MM.1S (cell line): ENCODE data around the gene PIGH.

Experiments
- DNase-seq: peaks from one replicate; pipeline ENCODE4 v3.0.0-alpha.2; 2015
- H2AFZ ChIP-seq: fragments of 300-600 bp; sonication (generic); 2 replicates; pipeline ENCODE4 v1.6.0; 2016; ENCODE audit warnings: antibody characterized with exemption, low read length
- H3F3A ChIP-seq: fragments of 300-600 bp; sonication (generic); 2 replicates; pipeline ENCODE4 v1.6.1; 2016; ENCODE audit warnings: mild to moderate bottlenecking, antibody characterized with exemption, low read length, moderate library complexity, mixed read lengths; ENCODE audit not compliant: insufficient read depth
- H3K27ac ChIP-seq: fragments of 300-600 bp; sonication (generic); 2 replicates; pipeline ENCODE4 v1.5.1; 2016; ENCODE audit warnings: mild to moderate bottlenecking, low read length
- H3K27me3 ChIP-seq: fragments of 300-600 bp; sonication (generic); replicated peaks from 2 replicates; pipeline ENCODE4 v1.6.0; 2016; ENCODE audit warnings: low read length; ENCODE audit not compliant: insufficient read depth
- H3K36me3 ChIP-seq: fragments of 300-600 bp; sonication (generic); replicated peaks from 2 replicates; pipeline ENCODE4 v1.6.1; 2016; ENCODE audit warnings: mild to moderate bottlenecking, low read length, mixed read lengths; ENCODE audit not compliant: insufficient read depth
- H3K4me1 ChIP-seq: fragments of 300-600 bp; sonication (generic); 2 replicates; pipeline ENCODE4 v1.6.1; 2016; ENCODE audit warnings: low read length, mixed read lengths
- H3K4me2 ChIP-seq: fragments of 300-600 bp; sonication (generic); 2 replicates; pipeline ENCODE4 v1.6.0; 2016; ENCODE audit warnings: low read depth, low read length
- H3K4me3 ChIP-seq: fragments of 300-600 bp; sonication (generic); 2 replicates; pipeline ENCODE4 v1.5.1; 2016; ENCODE audit warnings: low read length, mixed read lengths
- H3K79me2 ChIP-seq: fragments of 300-600 bp; sonication (generic); 2 replicates; pipeline ENCODE4 v1.6.1; 2016; ENCODE audit warnings: mixed run types, low read length, mixed read lengths
- H3K9ac ChIP-seq: fragments of 300-600 bp; sonication (generic); 2 replicates; pipeline ENCODE4 v1.6.1; 2016; ENCODE audit warnings: low read length, mixed read lengths
- H3K9me2 ChIP-seq: fragments of 300-600 bp; sonication (generic); replicated peaks from 2 replicates; pipeline ENCODE4 v1.6.1; 2016; ENCODE audit warnings: mild to moderate bottlenecking, low read length, mixed read lengths; ENCODE audit not compliant: insufficient read depth
- H3K9me3 ChIP-seq: fragments of 300-600 bp; sonication (generic); replicated peaks from 2 replicates; pipeline ENCODE4 v1.6.1; 2016; ENCODE audit warnings: mild to moderate bottlenecking, low read length, mixed read lengths; ENCODE audit not compliant: insufficient read depth
- H4K20me1 ChIP-seq: fragments of 300-600 bp; sonication (generic); 2 replicates; pipeline ENCODE4 v1.6.1; 2016; ENCODE audit warnings: mild to moderate bottlenecking, low read length, moderate library complexity, mixed read lengths; ENCODE audit not compliant: insufficient read depth
- CTCF ChIP-seq: fragments of 300-600 bp; sonication (generic); IDR thresholded peaks from 2 replicates; pipeline ENCODE4 v1.5.1; 2016; ENCODE audit warnings: antibody characterized with exemption, low read length, mixed read lengths
- EZH2 ChIP-seq: fragments of 300-600 bp; sonication (generic); optimal IDR thresholded peaks from 2 replicates; pipeline ENCODE3; 2017; ENCODE audit warnings: low read depth, mild to moderate bottlenecking, antibody characterized with exemption, low read length, mixed read lengths
- EZH2phosphoT487 ChIP-seq: fragments of 300-600 bp; sonication (generic); IDR thresholded peaks from 2 replicates; pipeline ENCODE4 v1.6.1; 2018; ENCODE audit warnings: antibody characterized with exemption, low read length

Gene PIGH

GRCh38 chr14:67579040-67579439 lies 21.0 kb downstream of the PIGH start:
- no peaks in the 10 kb centered on the region for H3K9me3 ChIP-seq
- H3K9ac ChIP-seq, result no peak overlapping the region
- H3K79me2 ChIP-seq, result no peaks in the 10 kb centered on the region
- H3K4me1 ChIP-seq, result no peaks in the 10 kb centered on the region
- no peaks in the 10 kb centered on the region for H4K20me1 ChIP-seq
- no peaks in the 10 kb centered on the region for H3K27me3 ChIP-seq
- TF ChIP-seq EZH2phosphoT487 (no peak), CTCF (no peak), EZH2 (no peak)
- H3K9me2 ChIP-seq, result no peaks in the 10 kb centered on the region
- H3K36me3 ChIP-seq, result no peaks in the 10 kb centered on the region
- H3F3A ChIP-seq, result no peaks in the 10 kb centered on the region
- H2AFZ ChIP-seq, result no peak overlapping the region
- no peak overlapping the region for H3K4me3 ChIP-seq
- DNase-seq, result no peak
- H3K4me2 ChIP-seq, result no peak overlapping the region
- H3K27ac ChIP-seq, result no peak overlapping the region

GRCh38 chr14:67577909-67578749 lies 21.9 kb downstream of the PIGH start:
- H3K4me3 ChIP-seq, result no peak overlapping the region
- no peak overlapping the region for H3K27ac ChIP-seq
- no peak overlapping the region for H2AFZ ChIP-seq
- H3K36me3 ChIP-seq, result no peaks in the 10 kb centered on the region
- TF ChIP-seq EZH2, result no peak
- TF ChIP-seq EZH2phosphoT487, result no peak
- no peak for TF ChIP-seq CTCF
- H3K4me2 ChIP-seq, result no peak overlapping the region
- no peak overlapping the region for H3K9ac ChIP-seq
- no peaks in the 10 kb centered on the region for H3K79me2 ChIP-seq
- no peaks in the 10 kb centered on the region for H3K4me1 ChIP-seq
- H4K20me1 ChIP-seq, result no peaks in the 10 kb centered on the region
- DNase-seq, result no peak
- H3K27me3 ChIP-seq, result no peaks in the 10 kb centered on the region
- H3K9me3 ChIP-seq, result no peaks in the 10 kb centered on the region
- no peaks in the 10 kb centered on the region for H3K9me2 ChIP-seq
- no peaks in the 10 kb centered on the region for H3F3A ChIP-seq

DNA sequence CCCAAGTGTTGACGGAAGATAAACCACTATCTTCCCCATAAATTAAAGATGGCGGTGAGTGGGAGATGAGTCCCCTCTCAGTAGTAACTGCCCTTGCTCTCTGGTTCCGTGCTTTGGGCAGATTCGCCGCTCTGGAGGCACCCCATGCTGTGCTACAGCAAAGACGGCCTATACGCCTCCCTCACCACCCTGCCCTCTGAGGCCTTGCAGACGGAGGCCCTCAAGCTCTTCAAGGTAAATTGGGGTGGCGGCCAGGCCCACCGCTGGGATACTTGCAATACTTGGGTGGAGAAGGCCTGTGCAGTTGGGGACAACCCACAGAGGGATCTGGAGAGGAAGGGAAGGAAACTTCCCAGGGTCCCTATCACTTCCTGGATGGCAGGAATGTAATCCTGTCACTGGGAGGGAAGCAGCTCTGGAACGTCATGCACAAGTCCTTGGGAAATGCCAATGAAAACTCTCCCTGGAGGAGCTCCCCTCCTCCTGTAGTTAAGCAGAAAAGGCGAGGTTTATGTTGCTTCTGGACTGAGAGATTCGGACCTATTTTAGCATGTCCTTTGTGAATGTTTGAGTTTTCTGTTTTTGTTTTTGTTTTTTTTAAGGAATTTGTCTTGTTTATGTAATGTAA lies 22.8 kb downstream of the PIGH start:
- Histone ChIP-seq H3K4me2 (no peak overlapping the region), H2AFZ (no peak overlapping the region), H3K4me1 (no peaks in the 10 kb centered on the region), H3K9me2 (no peaks in the 10 kb centered on the region), H3K27ac (no peak overlapping the region), H4K20me1 (no peaks in the 10 kb centered on the region), H3K27me3 (no peaks in the 10 kb centered on the region), H3K9ac (no peak overlapping the region), H3F3A (no peaks in the 10 kb centered on the region), H3K4me3 (no peak overlapping the region), H3K9me3 (no peaks in the 10 kb centered on the region), H3K36me3 (no peaks in the 10 kb centered on the region), H3K79me2 (no peaks in the 10 kb centered on the region)
- no peak for DNase-seq
- TF ChIP-seq EZH2phosphoT487 (no peak), EZH2 (no peak), CTCF (no peak)
